HG03108 (cell line): Measurements from ENCODE around the gene QSOX1.

Experiments
- ATAC-seq: cut with Tn5 transposase; IDR thresholded peaks from one replicate; pipeline ENCODE4 v1.9.1; 2021; ENCODE audit warnings: moderate library complexity; ENCODE audit not compliant: unreplicated experiment

QSOX1 gene

GRCh38 chr1:180231936-180232335 lies 77.3 kb downstream of the QSOX1 start:
- ATAC-seq, result no peak

GRCh38 chr1:180232521-180233043 lies 77.9 kb downstream of the QSOX1 start:
- no peak for ATAC-seq

DNA sequence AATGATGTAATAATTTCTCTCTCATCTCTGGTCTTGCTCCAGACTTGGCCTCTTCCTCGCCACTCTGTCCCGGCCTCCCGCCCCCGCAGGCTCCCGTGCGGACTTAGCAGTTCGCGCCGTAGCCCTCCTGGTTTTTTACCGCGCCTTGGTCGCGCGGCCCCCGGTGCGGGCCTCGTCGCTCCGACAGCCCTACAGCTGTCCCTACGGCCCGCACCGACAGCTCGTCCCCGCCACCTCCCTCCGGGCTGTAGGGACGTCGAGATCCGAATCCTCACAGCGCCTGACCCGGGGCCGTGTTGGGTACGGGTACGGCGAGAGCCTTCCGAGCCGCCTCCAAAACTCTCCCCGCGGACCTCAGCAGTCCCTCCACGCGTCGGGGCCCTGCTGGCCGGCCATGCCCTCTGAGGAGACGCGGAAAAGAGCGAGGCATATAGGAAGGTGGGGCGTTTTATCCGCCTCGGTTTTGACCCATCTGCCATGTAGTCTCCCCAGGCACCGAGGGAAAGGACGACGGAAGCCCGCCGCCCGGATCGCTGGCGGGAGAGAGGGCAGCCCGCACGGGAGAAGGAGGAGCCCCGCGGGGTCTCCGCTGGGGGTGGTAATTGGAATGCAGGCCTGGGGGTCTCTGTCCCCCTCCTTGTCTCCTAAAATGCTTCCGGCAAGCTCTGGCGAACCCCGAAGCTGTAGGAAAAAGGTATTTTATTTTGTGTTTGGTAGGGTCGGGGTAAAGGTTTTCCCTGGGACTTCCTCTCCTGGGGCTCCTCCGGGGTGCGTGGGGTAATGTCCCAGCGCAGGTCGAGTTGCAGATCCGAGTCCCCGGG lies 78.7 kb downstream of the QSOX1 start:
- no peak for ATAC-seq

DNA sequence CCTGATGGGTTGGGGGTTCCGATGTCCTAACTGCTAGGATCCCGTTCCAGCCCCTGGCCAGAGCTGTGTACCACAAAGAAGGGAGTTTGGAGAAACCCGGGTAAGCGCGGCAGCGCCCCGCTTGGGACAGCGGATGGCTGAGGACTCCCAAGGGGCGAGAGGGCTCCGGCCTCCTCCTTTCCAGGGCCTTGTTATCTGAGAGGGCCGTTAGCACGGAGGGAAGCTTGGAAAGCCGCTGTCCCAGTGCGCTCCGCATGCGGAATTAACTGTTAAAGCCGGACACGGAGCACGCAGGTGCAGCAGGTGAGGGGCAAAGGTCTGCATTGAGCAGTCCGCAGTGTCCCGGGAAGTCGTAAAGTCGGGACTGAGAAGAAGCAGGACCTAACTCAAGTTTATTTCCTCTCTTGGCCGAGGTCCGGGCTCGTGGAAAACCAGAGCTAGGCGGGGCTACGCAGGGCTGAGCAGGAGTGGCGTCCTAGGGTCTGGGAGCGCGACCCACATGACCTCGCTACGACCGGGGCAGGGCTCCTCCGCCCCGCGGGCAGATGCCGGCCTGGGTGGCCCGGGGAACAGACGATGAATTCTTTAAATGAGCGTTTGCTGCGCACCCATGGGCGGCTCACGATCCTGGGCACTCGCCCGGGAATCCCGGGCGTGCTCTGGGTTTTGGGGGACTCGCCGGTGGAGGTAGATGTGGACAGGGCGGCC lies 79.9 kb downstream of the QSOX1 start:
- no peak for ATAC-seq

- ATAC-seq, result no peak
Observed at GRCh38 chr1:180235077-180235501, 80.4 kb downstream of the QSOX1 start.

DNA sequence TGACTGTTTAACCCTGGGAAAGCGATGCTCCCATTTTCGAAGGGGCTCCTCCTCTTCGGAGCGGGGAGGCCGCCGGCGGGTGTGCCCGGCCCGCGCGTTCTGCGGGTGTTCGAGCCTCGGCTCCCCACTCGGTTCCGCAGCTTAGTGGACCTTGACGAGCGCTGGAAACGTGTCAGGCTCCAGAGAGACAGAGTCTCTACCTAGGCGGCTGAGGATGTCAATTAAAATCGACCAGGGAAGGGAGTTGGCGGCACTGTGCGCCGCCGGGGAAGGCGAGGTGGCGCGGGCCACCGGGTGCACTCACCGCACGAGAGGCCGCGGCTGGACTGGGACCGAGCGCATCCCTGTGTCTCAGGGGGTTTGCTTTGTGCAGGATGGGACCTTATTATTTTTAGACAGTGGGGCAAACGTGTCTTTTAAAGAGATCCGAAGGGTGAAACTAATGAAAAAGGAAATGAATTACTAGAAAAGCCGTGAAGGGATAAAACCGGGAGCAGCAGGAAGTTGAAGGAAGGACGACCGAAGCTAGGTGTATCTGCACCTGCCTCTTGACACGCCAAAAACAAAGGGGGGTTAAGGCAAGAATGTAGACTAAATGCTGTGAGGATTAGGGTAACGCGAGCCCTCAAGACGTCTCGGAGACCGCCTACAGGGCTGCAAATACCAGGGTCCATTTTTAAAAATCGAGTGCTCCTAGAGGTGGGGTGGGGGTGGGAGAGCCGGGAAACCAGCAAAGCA lies 81.0 kb downstream of the QSOX1 start:
- no peak for ATAC-seq

- no peak for ATAC-seq
Observed at GRCh38 chr1:180236698-180237509, 82.2 kb downstream of the QSOX1 start.

- no peak for ATAC-seq
Observed at GRCh38 chr1:180237869-180238476, 83.3 kb downstream of the QSOX1 start.

- ATAC-seq, result no peak
Observed at GRCh38 chr1:180238675-180239074, 84.0 kb downstream of the QSOX1 start.

DNA sequence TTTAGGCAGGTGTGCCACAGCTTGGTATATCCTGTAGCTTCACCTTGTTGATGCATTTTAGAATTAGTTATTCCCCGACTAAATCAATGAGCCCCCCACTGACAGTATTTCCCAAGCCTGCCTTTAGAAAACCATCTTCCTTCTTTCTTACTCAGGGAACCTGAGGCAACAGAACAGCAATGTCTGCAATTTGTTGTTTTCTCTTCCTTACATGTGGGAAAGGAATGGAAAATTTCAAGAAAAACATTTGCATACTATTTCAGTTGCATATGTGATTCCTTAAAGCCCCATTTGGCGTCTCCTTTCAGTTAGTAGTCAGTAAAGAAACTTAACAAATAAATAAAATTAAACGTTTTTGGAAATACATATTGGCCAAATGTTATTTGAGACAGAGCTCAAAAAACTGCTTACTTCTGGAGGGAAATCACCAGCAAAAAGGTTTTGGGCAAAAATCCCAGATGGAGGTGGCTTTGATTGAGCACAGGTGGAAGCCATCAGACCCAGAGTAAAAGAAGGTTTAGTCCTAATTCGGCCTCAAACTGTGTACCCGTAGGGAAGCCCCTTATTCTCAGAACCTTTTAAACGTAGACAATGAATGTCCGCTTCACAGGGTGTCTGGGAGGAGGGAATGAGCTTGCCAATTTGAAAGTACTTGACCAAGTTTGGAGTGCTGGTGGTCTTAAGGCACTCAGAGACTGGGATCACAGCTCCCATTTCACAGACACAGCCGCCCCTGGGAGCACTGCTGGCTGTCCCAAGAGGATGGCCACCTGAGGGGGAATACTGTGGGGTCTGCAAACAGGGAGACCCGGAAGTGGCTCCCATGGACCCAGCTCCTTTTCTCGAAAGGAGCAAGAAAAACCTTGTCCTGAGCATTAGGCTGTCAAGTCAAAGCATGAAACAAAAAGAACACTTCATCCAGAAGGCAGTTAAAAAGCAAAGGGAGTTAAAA lies 84.8 kb downstream of the QSOX1 start:
- no peak for ATAC-seq

- no peak for ATAC-seq
Observed at GRCh38 chr1:180241716-180242544, 87.3 kb downstream of the QSOX1 start.

- no peak for ATAC-seq
Observed at GRCh38 chr1:180243517-180244221, 89.0 kb downstream of the QSOX1 start.

DNA sequence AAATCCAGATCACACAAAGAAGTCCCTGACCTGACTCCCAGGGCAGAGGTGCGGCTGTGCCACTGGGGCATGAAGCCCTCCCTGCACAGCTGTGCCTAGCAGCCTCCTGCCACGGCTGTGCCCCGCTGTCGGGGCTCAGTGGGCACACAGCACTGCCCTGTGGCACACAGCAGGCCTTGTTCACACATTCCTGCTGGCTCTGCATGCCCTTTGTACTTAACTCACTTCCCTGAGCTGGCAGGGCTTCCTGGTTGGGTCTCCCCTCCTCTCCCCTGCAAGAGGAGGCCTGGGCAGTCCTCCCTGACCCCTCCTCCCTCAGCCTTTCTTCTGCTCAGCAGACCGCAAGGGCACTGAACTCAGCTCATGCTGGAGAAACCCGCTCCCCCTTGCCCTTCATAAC lies 90.2 kb downstream of the QSOX1 start:
- no peak for ATAC-seq

DNA sequence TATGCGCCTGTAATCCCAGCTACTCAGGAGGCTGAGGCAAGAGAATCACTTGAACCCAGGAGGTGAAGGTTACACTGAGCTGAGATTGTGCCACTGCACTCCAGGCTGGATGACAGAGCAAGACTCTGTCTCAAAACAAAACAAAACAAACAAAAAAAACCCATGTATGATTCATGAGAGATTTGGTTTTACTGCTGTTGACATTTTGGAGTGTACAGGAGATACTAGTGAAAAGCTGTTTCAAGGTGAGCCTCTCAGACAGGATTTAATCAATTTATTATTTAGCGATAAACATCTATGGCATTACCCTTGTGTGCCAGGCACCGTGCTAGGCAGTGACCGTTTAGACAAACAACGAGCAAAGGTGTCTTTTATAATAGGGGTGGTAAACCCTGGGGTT lies 91.9 kb downstream of the QSOX1 start:
- ATAC-seq, result no peak

DNA sequence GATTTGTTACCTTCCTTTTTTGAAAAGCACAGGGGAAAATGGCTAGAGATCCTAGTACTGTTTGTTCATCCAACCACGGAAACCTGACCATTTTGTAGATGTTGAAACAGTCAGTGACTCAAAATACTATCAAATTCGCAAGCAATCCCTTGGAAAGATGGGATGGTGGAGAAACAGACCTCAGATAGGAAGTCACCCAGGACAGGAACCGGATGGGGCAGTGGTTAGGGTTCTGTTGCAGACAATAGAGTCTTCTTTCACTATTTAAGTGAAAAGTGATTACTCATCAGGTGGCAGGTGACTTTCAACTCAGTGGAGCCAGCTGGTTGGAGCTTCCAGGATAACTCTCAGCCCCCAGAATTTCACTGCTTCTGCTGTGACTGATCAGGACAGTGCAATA lies 92.4 kb downstream of the QSOX1 start:
- ATAC-seq, result no peak

DNA sequence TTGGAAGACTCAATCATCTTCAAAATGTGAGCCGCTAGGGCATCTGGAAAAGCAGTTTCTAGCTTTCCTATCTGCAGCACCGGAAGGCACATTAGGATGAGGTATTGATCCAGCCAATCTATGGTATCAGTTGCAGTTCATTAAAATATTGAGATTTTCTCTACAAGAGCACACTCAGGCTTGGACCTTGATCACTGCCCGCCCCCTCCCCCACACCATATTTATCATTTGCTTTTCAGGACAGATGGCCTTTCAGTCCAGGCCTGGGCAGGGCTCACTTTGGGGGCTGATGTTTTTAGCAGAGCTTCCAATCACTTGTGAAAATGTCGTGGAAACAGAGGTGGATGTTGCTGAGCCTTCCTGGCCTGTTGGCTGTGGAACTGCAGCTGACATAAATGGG lies 92.9 kb downstream of the QSOX1 start:
- no peak for ATAC-seq

GRCh38 chr1:180248176-180248575 lies 93.5 kb downstream of the QSOX1 start:
- no peak for ATAC-seq
